C4-2B (cell line): Measurements from ENCODE around the gene FHIT.

Experiments used
- H3K27ac ChIP-seq: fragments of 450-650 bp; 2 replicates; pipeline ENCODE4 v1.5.1; 2017
- CTCF ChIP-seq: fragments of 450-650 bp; conservative IDR thresholded peaks from 2 replicates; pipeline ENCODE4 v1.5.1; 2017; ENCODE audit warnings: mild to moderate bottlenecking
- ZFX ChIP-seq: fragments of 450-650 bp; IDR thresholded peaks from 2 replicates; pipeline ENCODE4 v1.6.1; 2017

The FHIT gene

GRCh38 chr3:60603860-60604259, 647.4 kb downstream of the FHIT start:
- H3K27ac ChIP-seq: no peak overlapping the region
- TF ChIP-seq CTCF: no peak

- TF ChIP-seq ZFX (no peak), CTCF (no peak)
- H3K27ac ChIP-seq: no peak overlapping the region
Measured at GRCh38 chr3:60600848-60601247, 650.4 kb downstream of the FHIT start.

GRCh38 chr3:60599586-60599985, 651.7 kb downstream of the FHIT start:
- TF ChIP-seq CTCF: no peak
- TF ChIP-seq ZFX: no peak
- H3K27ac ChIP-seq: no peak overlapping the region

GRCh38 chr3:60598671-60599070, 652.6 kb downstream of the FHIT start:
- TF ChIP-seq CTCF (no peak), ZFX (no peak)
- H3K27ac ChIP-seq: no peak overlapping the region

GRCh38 chr3:60594025-60594424, 657.2 kb downstream of the FHIT start:
- no peak for TF ChIP-seq ZFX
- TF ChIP-seq CTCF: no peak
- no peak overlapping the region for H3K27ac ChIP-seq

- no peak for TF ChIP-seq CTCF
- TF ChIP-seq ZFX: no peak
- H3K27ac ChIP-seq: no peak overlapping the region
Measured at GRCh38 chr3:60591267-60591666, 660.0 kb downstream of the FHIT start.

- no peak overlapping the region for H3K27ac ChIP-seq
- no peak for TF ChIP-seq CTCF
- no peak for TF ChIP-seq ZFX
Measured at GRCh38 chr3:60588806-60589205, 662.4 kb downstream of the FHIT start.

- no peak overlapping the region for H3K27ac ChIP-seq
- no peak for TF ChIP-seq CTCF
- TF ChIP-seq ZFX: no peak
Measured at GRCh38 chr3:60585918-60586317, 665.3 kb downstream of the FHIT start.
